Liver (tissue), 9 donors: Measurements from ENCODE around the gene NKAIN2. TPM values are rescaled to one million over a fixed set of nuclear protein-coding genes. Genes with fewer than 3 reads are reported as not detected.

ENCODE experiments used
- DNase-seq: peaks from one replicate; pipeline ENCODE4 v3.0.0-alpha.2; 2017; ENCODE audit warnings: low spot score
- H3K27ac ChIP-seq, 2 donors: one replicate each; pipeline ENCODE4 v1.7.0; 2013; ENCODE audit warnings: inconsistent platforms in 2 of 2, low read length in 2 of 2, control low read depth in 1 of 2, low read depth in 1 of 2, mild to moderate bottlenecking in 1 of 2
- H3K27me3 ChIP-seq, 4 donors: one replicate each; pipeline versions ENCODE4 v1.6.1 to v1.7.0; 2013; ENCODE audit warnings: low read length in 3 of 4, inconsistent platforms in 1 of 4, mild to moderate bottlenecking in 1 of 4, moderate library complexity in 1 of 4; ENCODE audit not compliant: control insufficient read depth in 4 of 4, insufficient read depth in 4 of 4
- H3K36me3 ChIP-seq, 4 donors: one replicate each; pipeline versions ENCODE4 v1.6.1 to v1.7.0; 2013; ENCODE audit warnings: low read length in 3 of 4, mild to moderate bottlenecking in 3 of 4, low read depth in 1 of 4, moderate library complexity in 1 of 4; ENCODE audit not compliant: control insufficient read depth in 4 of 4, insufficient read depth in 3 of 4
- H3K4me1 ChIP-seq, 4 donors: one replicate each; pipeline versions ENCODE4 v1.6.1 to v1.7.0; 2013; ENCODE audit warnings: low read length in 3 of 4, mild to moderate bottlenecking in 3 of 4, moderate library complexity in 1 of 4; ENCODE audit not compliant: control insufficient read depth in 4 of 4, insufficient read depth in 4 of 4
- H3K4me3 ChIP-seq, 3 donors: one replicate each; pipeline versions ENCODE4 v1.6.1 to v1.7.0; 2013; ENCODE audit warnings: low read length in 3 of 3, control low read depth in 1 of 3, low read depth in 1 of 3, mild to moderate bottlenecking in 1 of 3
- H3K9ac ChIP-seq, 2 donors: one replicate each; pipeline ENCODE4 v1.7.0; 2013; ENCODE audit warnings: low read length in 2 of 2, mild to moderate bottlenecking in 2 of 2, moderate library complexity in 2 of 2, control low read depth in 1 of 2, low read depth in 1 of 2
- H3K9me3 ChIP-seq, 4 donors: one replicate each; pipeline versions ENCODE4 v1.6.1 to v1.7.0; 2013; ENCODE audit warnings: low read length in 3 of 4; ENCODE audit not compliant: control insufficient read depth in 4 of 4
- CTCF ChIP-seq: fragments of 150-350 bp; IDR thresholded peaks from 2 replicates; pipeline ENCODE4 v1.5.1; 2017; ENCODE audit warnings: improper control_type of control experiment, low read depth, low read length; ENCODE audit not compliant: missing input control
- FOXA1 ChIP-seq: IDR thresholded peaks from 2 replicates; pipeline ENCODE4 v1.6.1; 2016; ENCODE audit warnings: antibody characterized with exemption
- FOXA2 ChIP-seq: IDR thresholded peaks from 2 replicates; pipeline ENCODE4 v1.6.1; 2016; ENCODE audit warnings: antibody characterized with exemption
- GABPA ChIP-seq, 2 donors: IDR thresholded peaks in 1 of 2; conservative IDR thresholded peaks in 1 of 2; 2 replicates each; pipeline ENCODE4 v1.6.1; 2016; ENCODE audit warnings: antibody characterized with exemption in 2 of 2, mild to moderate bottlenecking in 1 of 2, moderate library complexity in 1 of 2
- JUND ChIP-seq, 2 donors: IDR thresholded peaks; 2 replicates each; pipeline ENCODE4 v1.6.1; 2016; ENCODE audit warnings: antibody characterized with exemption in 2 of 2
- NR2F2 ChIP-seq: IDR thresholded peaks from 2 replicates; pipeline ENCODE4 v1.6.1; 2016; ENCODE audit warnings: antibody characterized with exemption
- REST ChIP-seq: IDR thresholded peaks from 2 replicates; pipeline ENCODE4 v1.6.1; 2016; ENCODE audit warnings: antibody characterized with exemption, mild to moderate bottlenecking
- RXRA ChIP-seq, 2 donors: IDR thresholded peaks; 2 replicates each; pipeline ENCODE4 v1.6.1; 2017 to 2018; ENCODE audit warnings: antibody characterized with exemption in 2 of 2, mild to moderate bottlenecking in 1 of 2
- SP1 ChIP-seq: IDR thresholded peaks from 2 replicates; pipeline ENCODE4 v1.6.1; 2018; ENCODE audit warnings: antibody characterized with exemption, mild to moderate bottlenecking
- TAF1 ChIP-seq: conservative IDR thresholded peaks from 2 replicates; pipeline ENCODE4 v1.6.1; 2016; ENCODE audit warnings: antibody characterized with exemption, mild to moderate bottlenecking
- YY1 ChIP-seq: IDR thresholded peaks from 2 replicates; pipeline ENCODE4 v1.6.1; 2016; ENCODE audit warnings: antibody characterized with exemption, mild to moderate bottlenecking
- ZBTB33 ChIP-seq: IDR thresholded peaks from 2 replicates; pipeline ENCODE4 v1.6.1; 2016; ENCODE audit warnings: antibody characterized with exemption
- WGBS: extraction: QIAGEN DNeasy Blood & Tissue Kit; methylation state at CpG from one replicate; pipeline ENCODE4 v1.1.7; 2013; 5-methylcytosine and 5-hydroxymethylcytosine counted together
- polyA plus RNA-seq, 2 donors: library from polyadenylated mRNA; stranded (reverse) in 1 of 2; unstranded in 1 of 2; fragments of 200-250 nt in 1 of 2; fragments of >200 nt in 1 of 2; fragmentation: Nextera tagmentation in 1 of 2; extraction: Ambion mirVana in 1 of 2; gene quantifications; one replicate each; pipeline versions ENCODE4 v1.2.1 to v1.2.3, GENCODE V29; 2013 to 2015
- total RNA-seq, 2 donors: library from RNA; depleted of rRNA; stranded (reverse); fragments of >200 nt; gene quantifications; one replicate each; pipeline ENCODE4 v1.2.3, GENCODE V29; 2014
- TF ChIP-seq, protein P1 (sequence below): IDR thresholded peaks from 2 replicates; pipeline ENCODE4 v1.6.1; 2016; ENCODE audit warnings: antibody characterized with exemption
- donor health status: healthy.
- donor health status: healthy.
- donor health status: healthy.
- donor health status: healthy.
- donor health status: healthy.

Gene NKAIN2
- total and polyA plus RNA-seq, 4 donors, result 0.05 to 0.14 TPM; not detected in 2

GRCh38 chr6:124158024-124158423 is 354.4 kb downstream of the NKAIN2 start:
- TF ChIP-seq, protein P1, sequence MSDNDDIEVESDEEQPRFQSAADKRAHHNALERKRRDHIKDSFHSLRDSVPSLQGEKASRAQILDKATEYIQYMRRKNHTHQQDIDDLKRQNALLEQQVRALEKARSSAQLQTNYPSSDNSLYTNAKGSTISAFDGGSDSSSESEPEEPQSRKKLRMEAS, result no peak
- TF ChIP-seq FOXA1 (no peak), ZBTB33 (no peak), CTCF (no peak)
- no peak for DNase-seq
- Histone ChIP-seq H3K36me3 (no peaks in the 10 kb centered on the region), H3K9me3 (no peaks in the 10 kb centered on the region), H3K27ac (no peak overlapping the region), H3K9ac (no peak overlapping the region), H3K4me1 (no peaks in the 10 kb centered on the region), H3K4me3 (no peak overlapping the region), H3K27me3 (no peaks in the 10 kb centered on the region)
- WGBS, result 52% methylated on average over 1 of the region's 1 CpG

DNA sequence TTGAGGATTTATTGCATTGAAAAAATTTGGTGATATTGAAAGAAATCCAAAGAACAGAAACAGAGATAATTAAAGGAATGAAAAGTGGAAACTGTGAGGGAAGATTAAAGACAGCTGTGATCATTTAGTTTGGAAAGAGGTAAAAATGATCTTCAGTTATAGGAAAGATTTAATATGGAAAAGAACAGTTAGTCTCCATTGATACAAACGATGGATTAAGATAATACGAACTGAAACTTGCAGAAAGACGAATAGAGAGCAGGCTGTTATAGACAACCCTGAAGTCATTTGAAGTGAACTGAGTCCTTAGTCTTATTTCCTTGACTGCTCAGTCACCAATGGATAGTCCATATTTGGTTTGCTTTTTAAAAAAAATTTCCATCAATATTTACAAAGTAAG is 360.0 kb downstream of the NKAIN2 start:
- 73% methylated on average over 3 of the region's 3 CpGs for WGBS
- TF ChIP-seq JUND (IDR thresholded peaks at IDR 0.05), result no peak
- no peak for TF ChIP-seq GABPA (IDR thresholded peaks at IDR 0.05 in 1 of 2, conservative IDR thresholded peaks at IDR 0.05 in 1 of 2)
- no peak for TF ChIP-seq ZBTB33
- TF ChIP-seq YY1, result no peak
- no peak for TF ChIP-seq REST
- TF ChIP-seq FOXA2, result no peak
- TF ChIP-seq NR2F2, result no peak
- TF ChIP-seq CTCF, result no peak
- no peak for TF ChIP-seq TAF1
- TF ChIP-seq, protein P1, result no peak
- no peak for TF ChIP-seq SP1
- TF ChIP-seq RXRA (IDR thresholded peaks at IDR 0.05), result no peak
- Histone ChIP-seq H3K36me3 (no peaks in the 10 kb centered on the region), H3K9ac (no peak overlapping the region), H3K27ac (no peak overlapping the region), H3K9me3 (no peaks in the 10 kb centered on the region), H3K27me3 (no peaks in the 10 kb centered on the region), H3K4me3 (no peak overlapping the region), H3K4me1 (no peaks in the 10 kb centered on the region)
- no peak for DNase-seq
